T47D (cell line): ENCODE data around the gene ZFHX3.

Experiments used
- DNase-seq, 2 experiments: peaks; one replicate each; pipeline versions ENCODE4 v3.0.0 to v3.0.0-alpha.2; 2011 to 2012; ENCODE audit warnings: low read depth in 1 of 2, low spot score in 1 of 2
- JUND ChIP-seq: IDR thresholded peaks from 2 replicates; pipeline ENCODE4 v1.6.1; 2012; ENCODE audit warnings: low read depth
- in situ Hi-C: cut with HindIII; loops from 2 replicates; pipeline ENCODE4 v1.10.0; 2016; ENCODE audit warnings: low sequenced_read_pairs, low pct_unique_long_range_greater_than_20kb

Gene ZFHX3

DNA sequence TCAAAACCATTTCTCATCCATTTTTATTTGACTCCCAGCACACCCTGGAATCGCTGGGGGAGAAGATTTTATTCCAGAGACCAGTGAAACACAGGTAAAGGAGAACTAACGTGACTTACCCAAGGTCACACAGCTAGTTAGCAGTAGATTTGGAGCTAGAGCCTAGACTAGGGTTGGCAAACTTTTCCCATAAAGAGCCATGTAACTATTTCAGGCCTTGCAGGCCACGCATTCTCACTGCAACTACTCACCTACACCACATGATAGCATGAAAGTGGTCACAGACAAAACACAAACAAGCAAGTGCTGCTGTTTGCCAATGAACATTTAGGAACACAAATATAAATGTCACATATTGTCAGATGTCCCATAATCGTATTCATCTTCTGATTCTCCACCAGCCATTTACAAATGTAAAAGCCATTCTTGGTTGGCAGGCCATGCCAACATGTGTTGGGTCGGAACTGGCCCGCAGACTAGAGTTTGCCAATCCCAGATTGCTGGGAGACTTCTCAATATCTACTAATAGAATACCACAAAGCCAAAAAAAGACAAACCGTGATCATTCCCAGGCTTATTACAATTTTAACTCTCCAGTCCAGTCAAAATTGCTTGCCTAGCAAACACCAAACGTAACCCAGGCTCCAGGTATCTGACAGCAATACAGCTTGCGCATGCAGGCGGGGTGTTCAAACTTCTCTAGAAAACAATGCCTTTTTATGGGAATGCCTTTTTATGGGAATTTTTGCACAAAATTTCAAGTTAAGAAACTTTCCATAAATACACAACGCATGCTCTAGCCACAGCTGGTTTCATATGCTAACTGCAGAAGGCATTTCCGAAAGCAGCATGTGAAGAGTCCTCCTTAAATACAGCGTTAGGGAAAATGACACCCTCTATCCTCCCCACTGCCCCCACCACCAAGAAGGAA is 20.9 kb downstream of the ZFHX3 start:
- in situ Hi-C loops: no loop called here
- no peak for DNase-seq
- no peak for TF ChIP-seq JUND

GRCh38 chr16:73025856-73026210 is 22.1 kb downstream of the ZFHX3 start:
- in situ Hi-C loops: no loop called here
- TF ChIP-seq JUND: no peak

DNA sequence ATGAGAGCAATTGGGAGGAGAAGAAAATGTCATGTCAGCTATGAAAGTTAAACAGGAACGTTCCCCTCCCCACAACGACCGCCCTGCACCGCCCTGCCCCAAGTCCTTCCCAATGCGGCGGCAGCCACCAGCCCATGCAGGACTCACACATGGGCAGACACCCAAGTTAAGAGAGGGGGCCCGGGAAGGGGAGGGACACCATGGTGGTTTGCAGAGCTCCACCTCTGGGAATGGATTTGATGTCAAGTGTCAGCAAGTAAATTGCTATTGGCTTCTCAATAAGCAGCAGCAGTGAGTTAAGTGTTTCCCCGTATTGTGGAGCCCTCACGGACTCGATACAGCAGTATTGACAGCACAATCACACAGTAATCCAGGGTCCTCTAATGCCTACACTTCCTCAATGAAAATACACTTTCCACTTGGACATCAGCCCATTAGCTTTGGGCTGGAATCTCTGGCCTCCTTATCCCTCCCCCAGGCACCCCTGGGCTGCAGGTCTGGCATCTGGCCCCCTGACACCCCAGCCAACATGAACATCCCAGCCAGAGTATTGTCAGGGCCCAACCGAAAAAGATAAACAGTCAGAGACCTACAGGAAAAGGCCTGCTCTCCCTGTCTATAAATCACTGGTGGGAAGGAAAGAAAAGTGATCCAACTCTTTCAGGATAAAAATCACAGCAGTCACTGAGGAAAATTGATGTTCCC is 22.6 kb downstream of the ZFHX3 start:
- TF ChIP-seq JUND: no peak
- no peak for DNase-seq
- in situ Hi-C loops: no loop called here

More at GRCh38 chr16:73025856-73026210, 22.1 kb downstream of the ZFHX3 start:
- no peak for DNase-seq

DNA sequence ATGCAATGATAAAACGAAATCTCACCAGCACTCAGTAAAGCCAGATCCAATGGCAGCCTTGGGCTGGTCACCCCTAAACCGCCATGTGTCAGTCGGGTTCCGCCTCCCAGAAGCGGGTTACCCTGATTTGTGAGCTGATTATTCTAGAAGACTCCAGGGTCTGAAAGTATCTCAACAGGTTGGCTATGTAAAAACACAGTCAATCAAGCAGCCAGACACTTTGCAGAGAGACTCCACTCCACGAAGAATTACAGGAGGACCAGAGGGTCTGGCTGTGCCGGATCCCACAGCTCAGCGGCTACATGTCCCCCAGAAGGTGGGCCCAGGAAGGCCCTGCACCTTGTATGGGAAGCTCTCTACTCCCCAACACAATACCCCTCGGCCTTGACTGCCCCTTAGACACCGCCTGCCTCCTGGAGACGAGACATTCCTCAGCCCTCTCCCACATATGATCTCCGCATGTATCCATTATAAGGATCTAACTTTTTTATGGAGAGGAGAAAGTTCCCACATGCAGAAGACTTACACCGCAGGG is 23.3 kb downstream of the ZFHX3 start:
- in situ Hi-C loops: no loop called here
- DNase-seq: no peak
- TF ChIP-seq JUND: no peak

- in situ Hi-C loops: no loop called here
- DNase-seq: no peak
- TF ChIP-seq JUND: no peak
Measured at GRCh38 chr16:73023752-73024570, 24.0 kb downstream of the ZFHX3 start.

DNA sequence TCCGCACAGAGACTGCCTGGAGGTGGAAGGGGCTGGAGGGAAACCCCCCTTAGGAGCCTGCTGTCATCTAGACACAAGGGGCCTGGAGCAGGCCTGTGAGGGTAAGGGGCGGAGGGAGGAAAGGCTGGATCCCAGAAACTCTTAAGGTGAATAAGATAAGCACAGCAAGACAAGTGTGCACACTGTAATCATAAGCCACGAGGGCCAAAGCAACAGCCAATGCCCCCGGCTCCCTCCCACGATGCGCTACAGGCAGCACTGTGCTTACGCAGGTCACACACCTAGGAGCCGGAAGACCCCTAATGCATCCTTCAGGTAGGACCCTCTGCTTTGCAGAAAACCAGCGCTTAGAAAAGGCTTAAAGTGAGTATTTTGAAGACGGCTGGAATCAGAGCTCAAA is 24.6 kb downstream of the ZFHX3 start:
- DNase-seq: no peak
- no peak for TF ChIP-seq JUND
- in situ Hi-C loops: no loop called here

- no peak for TF ChIP-seq JUND
- DNase-seq: no peak
- in situ Hi-C loops: no loop called here
Measured at GRCh38 chr16:73022534-73022933, 25.4 kb downstream of the ZFHX3 start.

GRCh38 chr16:73021866-73022495 is 25.9 kb downstream of the ZFHX3 start:
- DNase-seq: no peak
- no peak for TF ChIP-seq JUND
- in situ Hi-C loops: no loop called here

GRCh38 chr16:73020409-73020884 is 27.5 kb downstream of the ZFHX3 start:
- TF ChIP-seq JUND: no peak
- in situ Hi-C loops: no loop called here
- DNase-seq: peak; percentile 34 to 65

DNA sequence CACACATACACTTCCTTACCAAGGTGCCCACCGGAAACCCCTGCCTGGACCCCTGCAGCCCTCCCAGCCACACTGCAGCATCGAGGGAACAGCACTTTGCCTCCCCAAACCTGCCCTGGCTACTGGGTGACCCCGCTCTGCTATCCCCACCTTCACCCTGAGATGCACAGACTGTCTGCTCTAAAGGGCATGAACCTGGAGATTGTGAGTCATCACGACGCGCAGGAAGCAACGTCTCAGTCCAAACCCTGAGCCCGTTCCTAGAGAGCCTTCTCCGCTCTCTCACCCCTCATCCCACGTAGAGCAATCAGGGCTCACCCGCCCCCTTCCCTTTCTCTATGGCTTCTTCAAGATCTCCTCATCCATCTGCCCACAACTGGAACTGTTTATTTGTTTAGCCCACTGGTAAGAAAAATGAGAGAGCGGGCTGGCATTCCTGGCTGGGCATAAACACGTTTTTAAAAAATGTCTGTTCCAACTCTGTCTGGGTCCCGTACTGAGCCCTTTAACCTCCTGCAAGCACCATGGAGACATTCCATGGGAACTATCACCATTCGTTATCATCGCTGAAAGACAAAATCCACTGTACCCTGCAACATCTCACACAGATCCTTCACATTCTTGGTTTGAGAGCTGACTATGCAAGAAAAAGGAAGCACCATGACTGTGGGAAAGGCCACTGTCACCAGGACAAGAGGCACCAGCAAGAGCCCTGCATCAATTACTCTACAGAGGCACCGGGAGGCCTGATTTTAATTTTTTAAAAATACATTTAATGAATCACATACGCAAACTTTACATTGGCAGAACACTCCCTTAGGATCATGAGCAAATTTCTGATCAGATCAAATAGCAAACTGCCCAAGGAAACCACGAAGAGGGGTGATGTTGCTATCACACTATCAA is 28.2 kb downstream of the ZFHX3 start:
- in situ Hi-C loops: no loop called here
- no peak for DNase-seq
- no peak for TF ChIP-seq JUND

GRCh38 chr16:73018821-73019456 is 29.0 kb downstream of the ZFHX3 start:
- TF ChIP-seq JUND: no peak
- no peak for DNase-seq
- in situ Hi-C loops: no loop called here
